NCI-H510A (cell line): ENCODE data around the gene HIGD1A.
A peak's percentile ranks its signal among the peaks of the same experiment; 100 is the strongest.
"Not testable (repeated sequence)": the region's sequence is repeated elsewhere in the genome, so short reads cannot be mapped to it uniquely, and the experiment has no call there.

Experiments used
- DNase-seq: peaks from one replicate; lab custom pipeline; 2025; lab: John Stamatoyannopoulos, UW

The HIGD1A gene

DNA sequence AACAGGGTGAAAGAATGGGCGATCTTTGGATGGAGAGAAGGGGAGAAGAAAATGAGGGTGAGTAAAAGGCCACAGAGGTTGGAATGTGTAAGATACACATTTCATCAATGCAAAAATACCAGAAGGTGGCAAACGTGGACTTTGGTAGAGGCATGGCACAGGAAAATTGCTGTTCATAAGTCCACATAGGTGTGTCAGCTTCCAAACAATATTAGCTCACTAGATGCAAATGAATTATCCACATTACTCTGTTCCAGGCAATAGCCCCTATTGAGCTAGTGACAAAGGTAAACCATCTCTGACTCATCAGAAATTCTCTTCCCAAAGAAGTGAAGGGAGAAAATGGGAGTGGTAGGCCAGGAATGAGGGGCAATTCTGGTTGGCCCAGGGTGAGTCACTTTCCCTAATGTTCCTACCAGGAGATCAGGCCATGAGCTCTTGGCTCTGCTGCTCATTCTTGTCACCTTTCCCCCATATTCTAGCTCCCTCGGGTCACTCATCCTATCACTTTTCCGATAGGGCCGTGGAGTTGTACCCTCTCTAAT, 24.9 kb upstream of the HIGD1A start:
- no peak for DNase-seq

GRCh38 chr3:42827654-42828053, 23.4 kb upstream of the HIGD1A start:
- DNase-seq: no peak

DNA sequence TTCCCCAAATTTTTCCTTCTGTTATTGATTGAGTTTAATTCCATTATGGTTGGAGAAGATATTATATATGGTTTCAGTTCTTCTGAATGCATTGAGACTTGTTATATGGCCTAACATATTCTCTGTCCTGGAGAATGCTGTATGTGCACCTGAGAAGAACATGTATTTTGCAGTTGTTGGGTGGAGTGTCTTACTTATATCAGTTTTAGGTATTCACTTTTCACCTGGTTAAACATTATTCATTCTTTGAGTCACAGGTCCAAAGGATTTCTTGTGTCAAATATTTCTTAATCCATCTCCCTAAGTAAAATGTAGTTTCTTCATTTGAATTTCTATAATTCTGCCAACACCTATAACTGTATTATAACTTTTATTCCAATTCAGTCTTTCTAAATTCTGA, 22.7 kb upstream of the HIGD1A start:
- no peak for DNase-seq

GRCh38 chr3:42826141-42826540, 21.9 kb upstream of the HIGD1A start:
- no peak for DNase-seq

DNA sequence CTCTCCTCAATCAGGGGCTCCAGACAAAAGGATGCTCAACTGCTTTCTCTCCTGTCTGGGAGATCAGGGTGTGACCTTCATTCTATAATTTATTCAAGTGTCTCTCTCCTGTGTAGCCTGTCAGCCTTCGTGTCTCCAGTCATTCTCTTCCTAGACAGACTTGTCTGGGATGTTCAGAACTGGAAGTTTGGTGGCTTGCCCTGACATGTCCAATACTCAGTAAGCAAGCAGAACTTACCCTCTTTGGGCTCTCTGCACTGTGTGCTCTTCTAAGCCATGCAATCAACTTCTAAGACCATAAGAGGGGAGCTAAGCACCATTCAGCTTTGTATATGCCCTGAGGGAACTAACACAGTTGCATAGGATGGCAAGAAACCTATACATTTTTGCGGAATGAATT, 19.1 kb upstream of the HIGD1A start:
- DNase-seq: peak; percentile 63

- DNase-seq: no peak
Measured at GRCh38 chr3:42822828-42823227, 18.5 kb upstream of the HIGD1A start.

- no peak for DNase-seq
Measured at GRCh38 chr3:42820746-42821051, 16.4 kb upstream of the HIGD1A start.

DNA sequence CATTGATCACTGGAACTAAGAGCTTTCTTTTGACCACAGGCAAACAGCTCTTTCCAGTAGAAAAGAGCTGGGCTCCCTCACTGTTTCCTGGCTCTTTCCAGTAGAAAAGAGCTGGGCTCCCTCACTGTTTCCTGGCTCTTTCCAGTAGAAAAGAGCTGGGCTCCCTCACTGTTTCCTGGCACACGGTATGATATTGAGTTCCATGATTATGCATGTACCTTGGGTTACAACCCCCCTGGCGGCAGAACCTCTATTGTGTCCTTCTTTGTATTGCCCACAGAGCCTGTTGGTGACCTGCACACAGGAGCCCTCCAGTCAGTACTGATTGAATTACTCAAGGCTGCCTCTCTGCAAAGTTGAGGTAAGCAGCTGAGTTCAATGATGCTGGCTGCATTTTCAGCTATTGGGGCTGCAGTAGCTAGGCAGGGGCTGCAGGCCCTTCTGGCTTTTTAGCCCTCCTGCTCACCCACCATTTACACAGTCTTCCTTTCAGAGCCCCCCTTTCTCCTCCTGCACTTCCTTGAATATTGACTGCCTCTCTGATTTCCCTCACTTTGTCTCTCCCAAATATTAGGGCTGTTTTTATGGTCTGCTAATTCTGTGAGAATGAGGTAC, 15.2 kb upstream of the HIGD1A start:
- DNase-seq: peak; percentile 70

- no peak for DNase-seq
Measured at GRCh38 chr3:42815826-42816225, 11.5 kb upstream of the HIGD1A start.

- DNase-seq: no peak
Measured at GRCh38 chr3:42814914-42815507, 10.7 kb upstream of the HIGD1A start.

GRCh38 chr3:42814246-42814645, 10.0 kb upstream of the HIGD1A start:
- DNase-seq: no peak

DNA sequence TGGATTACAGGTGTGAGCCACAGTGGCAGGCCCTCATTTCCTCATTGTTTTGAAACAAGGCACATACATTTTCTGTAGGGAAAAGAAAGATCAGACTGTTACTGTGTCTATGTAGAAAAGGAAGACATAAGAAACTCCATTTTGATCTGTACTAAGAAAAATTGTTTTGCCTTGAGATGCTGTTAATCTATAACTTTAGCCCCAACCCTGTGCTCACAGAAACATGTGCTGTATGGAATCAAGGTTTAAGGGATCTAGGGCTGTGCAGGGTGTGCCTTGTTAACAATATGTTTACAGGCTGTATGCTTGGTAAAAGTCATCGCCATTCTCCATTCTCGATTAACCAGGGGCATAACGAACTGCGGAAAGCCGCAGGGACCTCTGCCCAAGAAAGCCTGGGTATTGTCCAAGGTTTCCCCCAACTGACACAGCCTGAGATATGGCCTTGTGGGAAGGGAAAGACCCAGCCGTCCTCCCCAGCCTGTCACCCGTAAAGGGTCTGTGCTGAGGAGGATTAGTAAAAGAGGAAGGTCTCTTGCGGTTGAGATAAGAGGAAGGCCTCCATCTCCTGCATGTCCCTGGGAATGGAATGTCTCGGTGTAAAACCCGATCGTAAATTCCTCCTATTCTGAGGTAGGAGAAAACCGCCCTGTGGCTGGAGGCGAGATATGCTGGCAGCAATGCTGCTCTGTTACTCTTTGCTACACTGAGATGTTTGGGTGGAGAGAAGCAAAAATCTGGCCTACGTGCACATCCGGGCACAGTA, 7.0 kb upstream of the HIGD1A start:
- DNase-seq: not testable (repeated sequence)

DNA sequence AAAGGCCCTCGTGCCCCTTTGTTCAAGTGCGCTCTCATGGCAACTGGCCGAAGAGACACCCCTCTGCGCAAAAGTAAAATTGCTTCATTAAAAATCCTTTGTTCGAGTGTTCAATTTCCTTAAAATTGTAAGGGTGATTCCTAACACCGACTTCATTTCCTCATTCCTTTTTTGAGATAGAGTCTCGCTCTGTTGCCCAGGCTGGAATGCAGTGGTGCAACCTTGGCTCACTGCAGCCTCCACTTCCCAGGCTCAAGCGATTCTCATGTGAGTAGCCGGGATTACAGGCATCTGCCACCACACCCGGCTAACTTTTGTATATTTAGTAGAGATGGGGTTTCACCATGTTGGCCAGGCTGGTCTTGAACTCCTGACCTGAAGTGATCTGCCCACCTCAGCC, 6.4 kb upstream of the HIGD1A start:
- not testable (repeated sequence) for DNase-seq

- DNase-seq: no peak
Measured at GRCh38 chr3:42809202-42809601, 4.9 kb upstream of the HIGD1A start, which contains the start of gene ACKR2. Gene ACKR2 (plus strand): TSS chr3:42809445. CDS start chr3:42864503, 55,058 bp downstream.

GRCh38 chr3:42807929-42808328, 3.6 kb upstream of the HIGD1A start:
- DNase-seq: no peak

DNA sequence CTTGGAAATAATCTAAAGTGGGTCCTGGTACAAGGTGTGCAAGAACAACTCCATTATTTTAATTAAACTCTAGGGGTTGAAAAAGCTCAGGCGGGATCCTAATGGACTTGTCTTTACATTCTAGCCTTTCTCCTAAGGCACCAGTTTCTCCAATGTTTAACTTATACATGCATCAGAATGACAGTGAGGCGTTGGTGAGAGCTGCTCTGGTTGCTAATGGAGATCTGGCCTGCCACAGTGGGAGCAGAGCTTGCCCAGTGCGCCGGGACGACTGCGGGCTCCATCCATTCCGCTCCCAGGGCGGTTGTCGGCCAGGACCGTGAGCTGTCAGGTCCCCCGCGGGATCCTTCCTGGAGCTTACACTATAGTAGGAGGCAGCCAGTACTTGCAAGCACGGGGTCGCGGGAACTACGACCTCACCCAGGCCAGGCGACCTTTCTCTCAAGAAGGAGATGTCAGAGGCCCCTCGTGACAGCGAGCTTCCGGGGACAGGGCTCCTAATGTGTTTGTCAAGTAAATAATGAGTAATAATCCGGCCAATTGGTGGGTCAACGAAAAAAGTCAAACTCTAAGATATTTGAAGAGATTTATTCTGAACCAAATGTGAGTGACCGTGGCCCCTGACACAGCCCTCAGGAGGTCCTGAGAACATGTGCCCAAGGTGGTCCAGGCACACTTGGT, 991 bp upstream of the HIGD1A start:
- no peak for DNase-seq

- DNase-seq: no peak
Measured at GRCh38 chr3:42804831-42805132, 492 bp upstream of the HIGD1A start.

GRCh38 chr3:42803414-42804105, 730 bp downstream of the HIGD1A start:
- no peak for DNase-seq

DNA sequence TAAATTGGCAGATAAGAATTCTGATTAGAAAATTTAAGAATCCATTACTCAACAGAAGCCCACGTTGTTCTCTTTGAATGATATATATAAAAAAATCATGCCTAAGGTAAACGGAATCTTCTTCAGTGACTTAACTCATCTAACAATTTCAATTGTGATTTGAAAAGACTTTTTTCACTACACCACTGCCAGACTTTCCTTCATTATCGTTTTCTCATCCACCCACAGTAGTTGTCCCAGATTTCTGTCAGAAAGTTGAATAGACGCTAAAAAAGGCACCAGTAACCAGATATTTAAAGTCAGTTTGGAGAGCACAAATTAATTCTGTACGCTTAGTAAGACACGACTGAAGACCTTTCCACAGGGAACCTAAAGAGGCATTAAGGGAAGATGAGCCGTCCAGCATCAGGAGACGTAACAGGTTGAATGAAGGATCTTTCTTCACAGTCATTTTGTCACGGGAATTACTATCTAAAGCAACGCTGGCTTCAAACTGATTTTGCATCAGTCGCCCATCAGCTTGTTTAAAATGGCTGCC, 1.3 kb downstream of the HIGD1A start:
- DNase-seq: no peak

DNA sequence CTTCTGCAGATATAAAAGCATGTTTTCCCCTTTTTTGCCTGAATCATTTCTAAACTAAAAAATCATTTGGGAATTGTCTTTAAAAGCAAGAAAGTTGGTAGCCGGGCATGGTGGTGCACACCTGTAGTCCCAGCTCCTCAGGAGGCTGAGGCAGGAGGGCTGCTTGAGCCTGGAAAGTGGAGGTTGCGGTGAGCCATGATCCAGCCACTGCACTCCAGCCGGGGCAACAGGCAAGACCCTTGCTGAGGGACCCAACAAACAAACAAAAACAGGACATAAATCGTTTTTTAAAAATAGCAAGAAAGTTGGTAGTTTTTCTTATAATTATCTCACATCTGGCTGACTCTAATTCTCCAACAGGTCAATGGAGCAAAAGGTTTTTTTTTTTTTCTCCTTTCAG, 2.5 kb downstream of the HIGD1A start:
- no peak for DNase-seq

DNA sequence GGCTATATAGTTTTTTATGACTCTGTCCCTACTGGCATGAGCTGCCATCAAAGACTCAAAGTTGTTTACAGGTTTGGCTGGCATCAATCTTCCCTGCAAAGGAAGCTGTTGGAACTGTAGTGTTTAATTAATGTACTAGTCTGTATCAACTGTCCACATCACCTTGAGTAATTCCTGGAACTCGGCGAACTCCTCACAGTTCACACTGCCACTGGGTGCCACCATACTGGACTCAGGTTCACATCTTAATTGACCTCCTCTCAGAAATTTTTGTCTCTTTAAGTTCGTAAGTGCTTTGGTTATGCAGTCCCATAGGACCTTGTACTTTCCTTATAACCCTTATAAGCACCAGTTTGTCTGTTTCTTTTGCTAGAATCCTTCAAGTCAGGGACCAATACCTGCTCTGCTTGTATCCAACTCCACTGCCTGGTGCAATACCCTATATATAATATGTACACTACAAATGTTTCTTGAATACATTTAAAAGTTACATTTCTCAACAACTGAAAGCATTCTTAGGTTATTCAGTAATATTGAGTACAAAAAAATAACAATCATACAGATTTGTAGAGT, 3.2 kb downstream of the HIGD1A start:
- DNase-seq: no peak

DNA sequence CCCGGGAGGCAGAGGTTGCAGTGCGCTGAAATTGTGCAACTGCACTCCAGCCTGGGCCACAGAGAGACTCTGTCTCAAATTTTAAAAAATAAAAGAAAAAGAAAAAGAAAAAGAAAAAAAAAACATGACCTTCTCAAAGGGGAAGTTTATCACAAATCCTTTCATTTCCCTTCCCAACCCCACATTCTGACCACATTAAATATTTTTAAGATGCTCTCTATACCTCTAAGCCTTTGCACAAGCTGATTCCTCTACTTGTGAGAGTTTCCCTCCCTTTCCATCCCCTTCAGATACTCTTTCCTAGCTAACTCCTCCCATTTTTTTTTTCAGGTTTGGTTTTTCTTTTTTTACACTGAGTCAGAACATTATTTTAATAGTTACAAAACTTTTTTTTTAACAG, 4.0 kb downstream of the HIGD1A start:
- DNase-seq: no peak
